Mucosa of stomach (tissue), 1 donor: Measurements from ENCODE around the gene LAMC1.

ENCODE experiments used
- H3K27me3 ChIP-seq: one replicate; pipeline ENCODE4 v1.7.0; 2013; ENCODE audit warnings: mild to moderate bottlenecking, low read length; ENCODE audit not compliant: control insufficient read depth, insufficient read depth
- H3K36me3 ChIP-seq: one replicate; pipeline ENCODE4 v1.7.0; 2013; ENCODE audit warnings: low read length; ENCODE audit not compliant: control insufficient read depth, insufficient read depth
- H3K4me1 ChIP-seq: one replicate; pipeline ENCODE4 v1.7.0; 2013; ENCODE audit warnings: mild to moderate bottlenecking, low read length; ENCODE audit not compliant: control insufficient read depth, insufficient read depth
- H3K4me3 ChIP-seq: one replicate; pipeline ENCODE4 v1.7.0; 2013; ENCODE audit warnings: low read length
- H3K9ac ChIP-seq: one replicate; pipeline ENCODE4 v1.7.0; 2013; ENCODE audit warnings: mild to moderate bottlenecking, low read length, moderate library complexity
- H3K9me3 ChIP-seq: one replicate; pipeline ENCODE4 v1.7.0; 2013; ENCODE audit warnings: mild to moderate bottlenecking, low read length, moderate library complexity; ENCODE audit not compliant: control insufficient read depth
- donor health status: Pancreatic carcinoma.

LAMC1 gene

GRCh38 chr1:183106166-183106565, 82.9 kb downstream of the LAMC1 start:
- H3K9me3 ChIP-seq: no peaks in the 10 kb centered on the region
- no peak overlapping the region for H3K4me3 ChIP-seq
- no peaks in the 10 kb centered on the region for H3K4me1 ChIP-seq
- no peaks in the 10 kb centered on the region for H3K27me3 ChIP-seq
- H3K9ac ChIP-seq: no peak overlapping the region
- H3K36me3 ChIP-seq: no peaks in the 10 kb centered on the region

GRCh38 chr1:183106746-183107145, 83.5 kb downstream of the LAMC1 start:
- Histone ChIP-seq H3K4me1 (no peaks in the 10 kb centered on the region), H3K9ac (no peak overlapping the region), H3K4me3 (no peak overlapping the region), H3K27me3 (no peaks in the 10 kb centered on the region), H3K9me3 (no peaks in the 10 kb centered on the region), H3K36me3 (no peaks in the 10 kb centered on the region)

GRCh38 chr1:183110326-183110880, 87.2 kb downstream of the LAMC1 start:
- Histone ChIP-seq H3K4me3 (no peak overlapping the region), H3K9me3 (no peaks in the 10 kb centered on the region), H3K4me1 (no peaks in the 10 kb centered on the region), H3K36me3 (no peaks in the 10 kb centered on the region), H3K9ac (no peak overlapping the region), H3K27me3 (no peaks in the 10 kb centered on the region)

GRCh38 chr1:183114441-183114840, 91.2 kb downstream of the LAMC1 start:
- Histone ChIP-seq H3K9me3 (no peaks in the 10 kb centered on the region), H3K4me3 (no peak overlapping the region), H3K27me3 (no peaks in the 10 kb centered on the region), H3K36me3 (no peaks in the 10 kb centered on the region), H3K4me1 (no peaks in the 10 kb centered on the region), H3K9ac (no peak overlapping the region)

- Histone ChIP-seq H3K27me3 (no peaks in the 10 kb centered on the region), H3K4me1 (no peaks in the 10 kb centered on the region), H3K4me3 (no peak overlapping the region), H3K9ac (no peak overlapping the region), H3K36me3 (no peaks in the 10 kb centered on the region), H3K9me3 (no peaks in the 10 kb centered on the region)
Measured at GRCh38 chr1:183116416-183116815, 93.2 kb downstream of the LAMC1 start.

- Histone ChIP-seq H3K36me3 (no peaks in the 10 kb centered on the region), H3K9me3 (no peaks in the 10 kb centered on the region), H3K4me3 (no peak overlapping the region), H3K27me3 (no peaks in the 10 kb centered on the region), H3K9ac (no peak overlapping the region), H3K4me1 (no peaks in the 10 kb centered on the region)
Measured at GRCh38 chr1:183121609-183122008, 98.4 kb downstream of the LAMC1 start.

GRCh38 chr1:183124259-183124658, 101.0 kb downstream of the LAMC1 start:
- Histone ChIP-seq H3K9ac (no peak overlapping the region), H3K36me3 (no peaks in the 10 kb centered on the region), H3K4me3 (no peak overlapping the region), H3K4me1 (no peaks in the 10 kb centered on the region), H3K27me3 (no peaks in the 10 kb centered on the region), H3K9me3 (no peaks in the 10 kb centered on the region)

- Histone ChIP-seq H3K36me3 (no peaks in the 10 kb centered on the region), H3K4me3 (no peak overlapping the region), H3K27me3 (no peaks in the 10 kb centered on the region), H3K4me1 (no peaks in the 10 kb centered on the region), H3K9ac (no peak overlapping the region), H3K9me3 (no peaks in the 10 kb centered on the region)
Measured at GRCh38 chr1:183125279-183125999, 102.2 kb downstream of the LAMC1 start.

GRCh38 chr1:183126000-183126366, 102.8 kb downstream of the LAMC1 start:
- Histone ChIP-seq H3K4me3 (no peak overlapping the region), H3K27me3 (no peaks in the 10 kb centered on the region), H3K9me3 (no peaks in the 10 kb centered on the region), H3K4me1 (no peaks in the 10 kb centered on the region), H3K36me3 (no peaks in the 10 kb centered on the region), H3K9ac (no peak overlapping the region)

- H3K9ac ChIP-seq: no peak overlapping the region
- H3K4me1 ChIP-seq: no peaks in the 10 kb centered on the region
- no peaks in the 10 kb centered on the region for H3K27me3 ChIP-seq
- H3K36me3 ChIP-seq: no peaks in the 10 kb centered on the region
- no peaks in the 10 kb centered on the region for H3K9me3 ChIP-seq
- no peak overlapping the region for H3K4me3 ChIP-seq
Measured at GRCh38 chr1:183126528-183126927, 103.3 kb downstream of the LAMC1 start.

GRCh38 chr1:183129921-183130690, 106.9 kb downstream of the LAMC1 start:
- Histone ChIP-seq H3K4me1 (no peaks in the 10 kb centered on the region), H3K4me3 (no peak overlapping the region), H3K36me3 (no peaks in the 10 kb centered on the region), H3K9ac (no peak overlapping the region), H3K27me3 (no peaks in the 10 kb centered on the region), H3K9me3 (no peaks in the 10 kb centered on the region)

- no peak overlapping the region for H3K4me3 ChIP-seq
- H3K4me1 ChIP-seq: no peaks in the 10 kb centered on the region
- no peaks in the 10 kb centered on the region for H3K27me3 ChIP-seq
- no peak overlapping the region for H3K9ac ChIP-seq
- H3K9me3 ChIP-seq: no peaks in the 10 kb centered on the region
- no peaks in the 10 kb centered on the region for H3K36me3 ChIP-seq
Measured at GRCh38 chr1:183131166-183131565, 107.9 kb downstream of the LAMC1 start.
